ENCODE measurements around the gene CTXN2. TPM values are rescaled to one million over a fixed set of nuclear protein-coding genes. Genes with fewer than 3 reads are reported as not detected.

Gene CTXN2
- total RNA-seq, 1 experiment from 2014 or later, result 0.05 TPM

GRCh38 chr15:48233246-48233645 lies 41.8 kb downstream of the CTXN2 start:
- H3K27me3 ChIP-seq (ENCODE audit: control insufficient read depth, insufficient read depth, low read length), result no peaks in the 10 kb centered on the region
- no TSS peak for BruUV-seq (replicated peaks)
- intact Hi-C loops (cut with micrococcal nuclease; ENCODE audit: unreplicated experiment), result no loop called here
- no peak overlapping the region for H3K4me3 ChIP-seq (ENCODE audit: low read depth in 2 of 2, low read length in 2 of 2)
- in situ Hi-C loops (cut with HindIII; ENCODE audit: low pct_unique_long_range_greater_than_20kb, low sequenced_read_pairs), result no loop called here
- H3K4me1 ChIP-seq (ENCODE audit: control insufficient read depth, insufficient read depth, low read length), result no peaks in the 10 kb centered on the region
- no peaks in the 10 kb centered on the region for H3K9me3 ChIP-seq (ENCODE audit: control insufficient read depth, insufficient read depth, low read depth, low read length)
- H3K36me3 ChIP-seq (ENCODE audit: control insufficient read depth, insufficient read depth, low read length), result no peaks in the 10 kb centered on the region
- POLR2A ChIA-PET, result no interaction called here
- no peak for DNase-seq (ENCODE audit: low read depth, low spot score)
- H3K27ac ChIP-seq (ENCODE audit: low read length), result no peak overlapping the region
- TF ChIP-seq POLR2AphosphoS5 (IDR thresholded peaks at IDR 0.05; ENCODE audit: low read depth, low read length), result no peak
- CTCF ChIA-PET, result no interaction called here
- no peak for ATAC-seq

GRCh38 chr15:48239334-48239733 lies 47.9 kb downstream of the CTXN2 start:
- in situ Hi-C loops (cut with HindIII; ENCODE audit: low pct_unique_long_range_greater_than_20kb, low sequenced_read_pairs), result no loop called here
- no peak for DNase-seq (ENCODE audit: low read depth, low spot score)
- Histone ChIP-seq H3K9me3 (ENCODE audit: control insufficient read depth, insufficient read depth, low read depth, low read length) (no peaks in the 10 kb centered on the region), H3K27me3 (ENCODE audit: control insufficient read depth, insufficient read depth, low read length) (no peaks in the 10 kb centered on the region; the same call in 1 of the 2 replicates), H3K36me3 (ENCODE audit: control insufficient read depth, insufficient read depth, low read length) (no peaks in the 10 kb centered on the region), H3K4me3 (ENCODE audit: low read depth in 2 of 2, low read length in 2 of 2) (no peak overlapping the region), H3K27ac (ENCODE audit: low read length) (no peak overlapping the region), H3K4me1 (ENCODE audit: control insufficient read depth, insufficient read depth, low read length) (no peaks in the 10 kb centered on the region)
- BruUV-seq (replicated peaks), result no TSS peak
- ChIA-PET CTCF (interaction anchor here (0.8 kb wide), 1 partner anchor 125 kb away, joined by 3 read pairs; no protein-coding TSS in a partner anchor), POLR2A (no interaction called here)
- intact Hi-C loops (cut with micrococcal nuclease; ENCODE audit: unreplicated experiment), result no loop called here
- TF ChIP-seq CTCF (IDR thresholded peaks at IDR 0.05) (no peak), SIN3A (IDR thresholded peaks at IDR 0.05; ENCODE audit: borderline replicate concordance, insufficient read depth, low read depth, low read length) (no peak), POLR2AphosphoS5 (IDR thresholded peaks at IDR 0.05; ENCODE audit: low read depth, low read length) (no peak), TCF7L2 (IDR thresholded peaks at IDR 0.05; ENCODE audit: low read depth, low read length) (no peak), REST (IDR thresholded peaks at IDR 0.05; ENCODE audit: insufficient read depth in 1 of 2, low read depth in 2 of 2, low read length in 1 of 2) (no peak)
- ATAC-seq, result no peak

GRCh38 chr15:48242015-48242414 lies 50.5 kb downstream of the CTXN2 start:
- Histone ChIP-seq H3K9me3 (ENCODE audit: control insufficient read depth, insufficient read depth, low read depth, low read length) (no peaks in the 10 kb centered on the region), H3K27me3 (ENCODE audit: control insufficient read depth, insufficient read depth, low read length) (no peaks in the 10 kb centered on the region; the same call in none of the 2 replicates), H3K4me3 (ENCODE audit: low read depth in 2 of 2, low read length in 2 of 2) (no peak overlapping the region), H3K36me3 (ENCODE audit: control insufficient read depth, insufficient read depth, low read length) (no peaks in the 10 kb centered on the region), H3K27ac (ENCODE audit: low read length) (no peak overlapping the region), H3K4me1 (ENCODE audit: control insufficient read depth, insufficient read depth, low read length) (no peaks in the 10 kb centered on the region)
- intact Hi-C loops (cut with micrococcal nuclease; ENCODE audit: unreplicated experiment), result no loop called here
- in situ Hi-C loops (cut with HindIII; ENCODE audit: low pct_unique_long_range_greater_than_20kb, low sequenced_read_pairs), result no loop called here
- CTCF ChIA-PET, result no interaction called here
- TF ChIP-seq TCF7L2 (IDR thresholded peaks at IDR 0.05; ENCODE audit: low read depth, low read length) (no peak), SIN3A (IDR thresholded peaks at IDR 0.05; ENCODE audit: borderline replicate concordance, insufficient read depth, low read depth, low read length) (no peak), REST (IDR thresholded peaks at IDR 0.05; ENCODE audit: insufficient read depth in 1 of 2, low read depth in 2 of 2, low read length in 1 of 2) (no peak), CTCF (IDR thresholded peaks at IDR 0.05) (no peak), POLR2AphosphoS5 (IDR thresholded peaks at IDR 0.05; ENCODE audit: low read depth, low read length) (no peak)
- BruUV-seq (replicated peaks), result no TSS peak
- DNase-seq (ENCODE audit: low read depth, low spot score), result no peak
- no peak for ATAC-seq
- POLR2A ChIA-PET, result no interaction called here

Measured in Panc1 (cell line).